WTC11 (cell line): ENCODE results near the gene COA5. TPM values are rescaled to one million over a fixed set of nuclear protein-coding genes. Genes with fewer than 3 reads are reported as not detected.
A peak's percentile ranks its signal among the peaks of the same experiment; 100 is the strongest.

Experiments
- ATAC-seq: fragments of 200-7000 bp; cut with Tn5 transposase; 2 replicates; pipeline ENCODE4 v1.10.0; 2021; ENCODE audit warnings: mild to moderate bottlenecking, moderate library complexity
- CTCF ChIA-PET: fragments of 300-600 bp; sonication (Branson Sonifier 250); formaldehyde crosslinking; loops from one replicate; lab custom pipeline; 2021; ENCODE audit warnings: antibody characterized with exemption; lab: Charles Lee
- POLR2A ChIA-PET: fragments of 350-600 bp; sonication (Branson Sonifier 250); formaldehyde crosslinking; loops from one replicate; lab custom pipeline; 2021; ENCODE audit warnings: antibody characterized with exemption; lab: Charles Lee
- DNase-seq: peaks from one replicate; pipeline ENCODE4 v3.0.0; 2021; ENCODE audit warnings: low spot score
- H3K27ac Mint-ChIP-seq: 2 replicates; pipeline ENCODE4 v1.8.0; 2021; ENCODE audit warnings: mixed read lengths
- H3K27me3 Mint-ChIP-seq: 2 replicates; pipeline ENCODE4 v1.8.0; 2021; ENCODE audit warnings: low read depth, mild to moderate bottlenecking, moderate library complexity, mixed read lengths
- H3K36me3 Mint-ChIP-seq: 2 replicates; pipeline ENCODE4 v1.8.0; 2021; ENCODE audit warnings: mixed read lengths
- H3K4me1 Mint-ChIP-seq: 2 replicates; pipeline ENCODE4 v1.8.0; 2022; ENCODE audit warnings: mixed read lengths
- H3K4me3 Mint-ChIP-seq: 2 replicates; pipeline ENCODE4 v1.8.0; 2021; ENCODE audit warnings: mild to moderate bottlenecking, moderate library complexity, mixed read lengths
- H3K9me3 Mint-ChIP-seq: 2 replicates; pipeline ENCODE4 v1.8.0; 2021; ENCODE audit warnings: mixed read lengths
- ATF2 ChIP-seq: sonication (generic); formaldehyde crosslinking; IDR thresholded peaks from 2 replicates; pipeline ENCODE4 v1.8.1; 2022; ENCODE audit warnings: low read depth, missing genetic modification reagents, borderline replicate concordance
- FOXJ3 ChIP-seq: sonication (generic); formaldehyde crosslinking; IDR thresholded peaks from 2 replicates; pipeline ENCODE4 v1.9.0; 2021; ENCODE audit warnings: missing genetic modification reagents, mild to moderate bottlenecking, borderline replicate concordance
- GABPB1 ChIP-seq: sonication (generic); formaldehyde crosslinking; IDR thresholded peaks from 2 replicates; pipeline ENCODE4 v1.8.1; 2023; ENCODE audit warnings: mild to moderate bottlenecking, missing genetic modification reagents
- IRF2 ChIP-seq: sonication (generic); formaldehyde crosslinking; IDR thresholded peaks from 2 replicates; pipeline ENCODE4 v1.8.0; 2022; ENCODE audit warnings: low read depth, missing genetic modification reagents, borderline replicate concordance
- JUN ChIP-seq: sonication (generic); formaldehyde crosslinking; IDR thresholded peaks from 2 replicates; pipeline ENCODE4 v1.8.0; 2023; ENCODE audit warnings: mild to moderate bottlenecking, missing genetic modification reagents
- NFYB ChIP-seq: sonication (generic); formaldehyde crosslinking; conservative IDR thresholded peaks from 2 replicates; pipeline ENCODE4 v1.8.0; 2022; ENCODE audit warnings: low read depth, missing genetic modification reagents
- NR3C1 ChIP-seq: sonication (generic); formaldehyde crosslinking; conservative IDR thresholded peaks from 2 replicates; pipeline ENCODE4 v1.8.1; 2023; ENCODE audit warnings: low read depth, mild to moderate bottlenecking, missing genetic modification reagents
- SMAD3 ChIP-seq: sonication (generic); formaldehyde crosslinking; IDR thresholded peaks from 2 replicates; pipeline ENCODE4 v1.8.0; 2022; ENCODE audit warnings: missing genetic modification reagents, mild to moderate bottlenecking, borderline replicate concordance
- SP1 ChIP-seq: sonication (generic); formaldehyde crosslinking; conservative IDR thresholded peaks from 2 replicates; pipeline ENCODE4 v1.8.1; 2022; ENCODE audit warnings: missing genetic modification reagents
- TP53 ChIP-seq: sonication (generic); formaldehyde crosslinking; IDR thresholded peaks from 2 replicates; pipeline ENCODE4 v1.8.1; 2023; ENCODE audit warnings: mild to moderate bottlenecking, missing genetic modification reagents
- ZNF121 ChIP-seq: sonication (generic); formaldehyde crosslinking; IDR thresholded peaks from 2 replicates; pipeline ENCODE4 v1.8.0; 2023; ENCODE audit warnings: missing genetic modification reagents
- ZNF138 ChIP-seq: sonication (generic); formaldehyde crosslinking; conservative IDR thresholded peaks from 2 replicates; pipeline ENCODE4 v1.8.1; 2022; ENCODE audit warnings: mild to moderate bottlenecking, moderate library complexity, missing genetic modification reagents
- ZNF219 ChIP-seq: sonication (generic); formaldehyde crosslinking; IDR thresholded peaks from 2 replicates; pipeline ENCODE4 v1.8.0; 2023; ENCODE audit warnings: missing genetic modification reagents, mild to moderate bottlenecking, borderline replicate concordance
- ZNF232 ChIP-seq: sonication (generic); formaldehyde crosslinking; IDR thresholded peaks from 2 replicates; pipeline ENCODE4 v1.8.0; 2022; ENCODE audit warnings: mild to moderate bottlenecking, missing genetic modification reagents
- ZNF423 ChIP-seq: fragments of 250-450 bp; sonication (Bioruptor Pico); IDR thresholded peaks from 2 replicates; pipeline ENCODE4 v2.1.2; 2022; ENCODE audit warnings: mild to moderate bottlenecking, moderate library complexity
- ZSCAN18 ChIP-seq: fragments of 250-450 bp; sonication (Bioruptor Pico); IDR thresholded peaks from 2 replicates; pipeline ENCODE4 v2.1.2; 2022; ENCODE audit warnings: mild to moderate bottlenecking, moderate library complexity
- total RNA-seq: library from RNA; stranded (reverse); gene quantifications from 3 replicates; pipeline ENCODE4 v1.2.3, GENCODE V29; 2021
- TF ChIP-seq, protein P1 (sequence below): sonication (generic); formaldehyde crosslinking; IDR thresholded peaks from 2 replicates; pipeline ENCODE4 v1.8.1; 2023; ENCODE audit warnings: mild to moderate bottlenecking, missing genetic modification reagents, moderate library complexity
- TF ChIP-seq, protein P2 (sequence below): fragments of 200-600 bp; IDR thresholded peaks from 2 replicates; pipeline ENCODE4 v1.8.0; 2022; ENCODE audit warnings: antibody characterized with exemption
- TF ChIP-seq, protein P3 (sequence below): sonication (generic); formaldehyde crosslinking; IDR thresholded peaks from 2 replicates; pipeline ENCODE4 v1.8.0; 2023; ENCODE audit warnings: mild to moderate bottlenecking, missing genetic modification reagents
- TF ChIP-seq, protein P4 (sequence below): fragments of 250-450 bp; sonication (Bioruptor Pico); IDR thresholded peaks from 2 replicates; pipeline ENCODE4 v1.9.0; 2021; ENCODE audit warnings: moderate library complexity, mild to moderate bottlenecking, inconsistent platforms, borderline replicate concordance
- TF ChIP-seq, protein P5 (sequence below): sonication (generic); formaldehyde crosslinking; IDR thresholded peaks from 2 replicates; pipeline ENCODE4 v1.8.1; 2023; ENCODE audit warnings: mild to moderate bottlenecking, missing genetic modification reagents

Gene COA5
- total RNA-seq, 1 experiment from 2014 or later = 29.3 TPM

- H3K9me3 Mint-ChIP-seq = no peaks in the 10 kb centered on the region
- no peak overlapping the region for H3K27ac Mint-ChIP-seq
- POLR2A ChIA-PET = no interaction called here
- DNase-seq (peak; percentile 41), ATAC-seq (peak; percentile 100)
- no peak overlapping the region for H3K4me3 Mint-ChIP-seq
- H3K4me1 Mint-ChIP-seq = peaks cover 2% of the 10 kb centered on the region
- CTCF ChIA-PET = interaction anchor here (0.6 to 1.6 kb wide), 8 partner anchors 12 to 812 kb away, joined by 3 to 8 read pairs (median 4); no protein-coding TSS in a partner anchor
- H3K36me3 Mint-ChIP-seq = peaks cover 27% of the 10 kb centered on the region
- H3K27me3 Mint-ChIP-seq = no peaks in the 10 kb centered on the region
- TF ChIP-seq NR3C1 = no peak
- TF ChIP-seq, protein P1, sequence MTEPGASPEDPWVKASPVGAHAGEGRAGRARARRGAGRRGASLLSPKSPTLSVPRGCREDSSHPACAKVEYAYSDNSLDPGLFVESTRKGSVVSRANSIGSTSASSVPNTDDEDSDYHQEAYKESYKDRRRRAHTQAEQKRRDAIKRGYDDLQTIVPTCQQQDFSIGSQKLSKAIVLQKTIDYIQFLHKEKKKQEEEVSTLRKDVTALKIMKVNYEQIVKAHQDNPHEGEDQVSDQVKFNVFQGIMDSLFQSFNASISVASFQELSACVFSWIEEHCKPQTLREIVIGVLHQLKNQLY (CRISPR knock-in tag) = no peak
- 0 out of 2 replicates have a peak, but pooled peaks have one; percentile 14 for TF ChIP-seq ZNF121 (CRISPR knock-in tag)
- no peak for TF ChIP-seq NFYB (CRISPR knock-in tag)
- no peak for TF ChIP-seq SMAD3 (CRISPR knock-in tag)
- TF ChIP-seq, protein P2, sequence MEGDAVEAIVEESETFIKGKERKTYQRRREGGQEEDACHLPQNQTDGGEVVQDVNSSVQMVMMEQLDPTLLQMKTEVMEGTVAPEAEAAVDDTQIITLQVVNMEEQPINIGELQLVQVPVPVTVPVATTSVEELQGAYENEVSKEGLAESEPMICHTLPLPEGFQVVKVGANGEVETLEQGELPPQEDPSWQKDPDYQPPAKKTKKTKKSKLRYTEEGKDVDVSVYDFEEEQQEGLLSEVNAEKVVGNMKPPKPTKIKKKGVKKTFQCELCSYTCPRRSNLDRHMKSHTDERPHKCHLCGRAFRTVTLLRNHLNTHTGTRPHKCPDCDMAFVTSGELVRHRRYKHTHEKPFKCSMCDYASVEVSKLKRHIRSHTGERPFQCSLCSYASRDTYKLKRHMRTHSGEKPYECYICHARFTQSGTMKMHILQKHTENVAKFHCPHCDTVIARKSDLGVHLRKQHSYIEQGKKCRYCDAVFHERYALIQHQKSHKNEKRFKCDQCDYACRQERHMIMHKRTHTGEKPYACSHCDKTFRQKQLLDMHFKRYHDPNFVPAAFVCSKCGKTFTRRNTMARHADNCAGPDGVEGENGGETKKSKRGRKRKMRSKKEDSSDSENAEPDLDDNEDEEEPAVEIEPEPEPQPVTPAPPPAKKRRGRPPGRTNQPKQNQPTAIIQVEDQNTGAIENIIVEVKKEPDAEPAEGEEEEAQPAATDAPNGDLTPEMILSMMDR = peak; percentile 56; the same call in 1 of the 2 replicates
- no peak for TF ChIP-seq TP53
- TF ChIP-seq FOXJ3 (CRISPR knock-in tag) = no peak
- no peak for TF ChIP-seq ATF2 (CRISPR knock-in tag)
- no peak for TF ChIP-seq ZNF138 (CRISPR knock-in tag)
- no peak for TF ChIP-seq ZSCAN18 (CRISPR knock-in tag)
- no peak for TF ChIP-seq ZNF219 (CRISPR knock-in tag)
- TF ChIP-seq SP1 (CRISPR knock-in tag) = 0 out of 2 replicates have a peak, but pooled peaks have one; percentile 27
- TF ChIP-seq IRF2 = no peak
- TF ChIP-seq GABPB1 (CRISPR knock-in tag) = 0 out of 2 replicates have a peak, but pooled peaks have one; percentile 22
- TF ChIP-seq, protein P3, sequence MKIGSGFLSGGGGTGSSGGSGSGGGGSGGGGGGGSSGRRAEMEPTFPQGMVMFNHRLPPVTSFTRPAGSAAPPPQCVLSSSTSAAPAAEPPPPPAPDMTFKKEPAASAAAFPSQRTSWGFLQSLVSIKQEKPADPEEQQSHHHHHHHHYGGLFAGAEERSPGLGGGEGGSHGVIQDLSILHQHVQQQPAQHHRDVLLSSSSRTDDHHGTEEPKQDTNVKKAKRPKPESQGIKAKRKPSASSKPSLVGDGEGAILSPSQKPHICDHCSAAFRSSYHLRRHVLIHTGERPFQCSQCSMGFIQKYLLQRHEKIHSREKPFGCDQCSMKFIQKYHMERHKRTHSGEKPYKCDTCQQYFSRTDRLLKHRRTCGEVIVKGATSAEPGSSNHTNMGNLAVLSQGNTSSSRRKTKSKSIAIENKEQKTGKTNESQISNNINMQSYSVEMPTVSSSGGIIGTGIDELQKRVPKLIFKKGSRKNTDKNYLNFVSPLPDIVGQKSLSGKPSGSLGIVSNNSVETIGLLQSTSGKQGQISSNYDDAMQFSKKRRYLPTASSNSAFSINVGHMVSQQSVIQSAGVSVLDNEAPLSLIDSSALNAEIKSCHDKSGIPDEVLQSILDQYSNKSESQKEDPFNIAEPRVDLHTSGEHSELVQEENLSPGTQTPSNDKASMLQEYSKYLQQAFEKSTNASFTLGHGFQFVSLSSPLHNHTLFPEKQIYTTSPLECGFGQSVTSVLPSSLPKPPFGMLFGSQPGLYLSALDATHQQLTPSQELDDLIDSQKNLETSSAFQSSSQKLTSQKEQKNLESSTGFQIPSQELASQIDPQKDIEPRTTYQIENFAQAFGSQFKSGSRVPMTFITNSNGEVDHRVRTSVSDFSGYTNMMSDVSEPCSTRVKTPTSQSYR (CRISPR knock-in tag) = no peak
- TF ChIP-seq ZNF423 = no peak
- TF ChIP-seq, protein P4, sequence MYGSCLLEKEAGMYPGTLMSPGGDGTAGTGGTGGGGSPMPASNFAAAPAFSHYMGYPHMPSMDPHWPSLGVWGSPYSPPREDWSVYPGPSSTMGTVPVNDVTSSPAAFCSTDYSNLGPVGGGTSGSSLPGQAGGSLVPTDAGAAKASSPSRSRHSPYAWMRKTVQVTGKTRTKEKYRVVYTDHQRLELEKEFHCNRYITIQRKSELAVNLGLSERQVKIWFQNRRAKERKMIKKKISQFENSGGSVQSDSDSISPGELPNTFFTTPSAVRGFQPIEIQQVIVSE (CRISPR knock-in tag) = no peak
- TF ChIP-seq, protein P5, sequence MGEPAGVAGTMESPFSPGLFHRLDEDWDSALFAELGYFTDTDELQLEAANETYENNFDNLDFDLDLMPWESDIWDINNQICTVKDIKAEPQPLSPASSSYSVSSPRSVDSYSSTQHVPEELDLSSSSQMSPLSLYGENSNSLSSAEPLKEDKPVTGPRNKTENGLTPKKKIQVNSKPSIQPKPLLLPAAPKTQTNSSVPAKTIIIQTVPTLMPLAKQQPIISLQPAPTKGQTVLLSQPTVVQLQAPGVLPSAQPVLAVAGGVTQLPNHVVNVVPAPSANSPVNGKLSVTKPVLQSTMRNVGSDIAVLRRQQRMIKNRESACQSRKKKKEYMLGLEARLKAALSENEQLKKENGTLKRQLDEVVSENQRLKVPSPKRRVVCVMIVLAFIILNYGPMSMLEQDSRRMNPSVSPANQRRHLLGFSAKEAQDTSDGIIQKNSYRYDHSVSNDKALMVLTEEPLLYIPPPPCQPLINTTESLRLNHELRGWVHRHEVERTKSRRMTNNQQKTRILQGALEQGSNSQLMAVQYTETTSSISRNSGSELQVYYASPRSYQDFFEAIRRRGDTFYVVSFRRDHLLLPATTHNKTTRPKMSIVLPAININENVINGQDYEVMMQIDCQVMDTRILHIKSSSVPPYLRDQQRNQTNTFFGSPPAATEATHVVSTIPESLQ (CRISPR knock-in tag) = no peak
- TF ChIP-seq JUN (CRISPR knock-in tag) = no peak
- no peak for TF ChIP-seq ZNF232 (CRISPR knock-in tag)
Measured at GRCh38 chr2:98601532-98602132, 6.7 kb downstream of the COA5 start.
